Epithelial cell of esophagus (primary cell): ENCODE results near the gene SIX5.
"Not testable (repeated sequence)": the region's sequence is repeated elsewhere in the genome, so short reads cannot be mapped to it uniquely, and the experiment has no call there.

Experiments used
- DNase-seq: peaks from one replicate; pipeline ENCODE4 v3.0.0; 2010; ENCODE audit warnings: low read depth
- H3K4me3 ChIP-seq: 2 replicates; pipeline ENCODE4 v1.5.1; 2011; ENCODE audit warnings: mild to moderate bottlenecking, low read length, control low read depth
- CTCF ChIP-seq: IDR thresholded peaks from 2 replicates; pipeline ENCODE4 v1.5.1; 2011; ENCODE audit warnings: low read depth, mild to moderate bottlenecking, low read length, control low read depth, inconsistent platforms; ENCODE audit not compliant: insufficient read depth; ENCODE audit errors: missing control alignments

Gene SIX5

GRCh38 chr19:45804140-45804958, 35.3 kb upstream of the SIX5 start:
- no peak for DNase-seq
- H3K4me3 ChIP-seq = no peak overlapping the region
- TF ChIP-seq CTCF = no peak

GRCh38 chr19:45801603-45802175, 32.6 kb upstream of the SIX5 start:
- no peak for TF ChIP-seq CTCF
- H3K4me3 ChIP-seq = no peak overlapping the region
- no peak for DNase-seq

GRCh38 chr19:45800070-45800553, 31.1 kb upstream of the SIX5 start:
- H3K4me3 ChIP-seq = no peak overlapping the region
- no peak for DNase-seq

GRCh38 chr19:45799541-45799940, 30.5 kb upstream of the SIX5 start:
- not testable (repeated sequence) for H3K4me3 ChIP-seq
- peak; percentile 39 for DNase-seq

More at GRCh38 chr19:45800070-45800553, 31.1 kb upstream of the SIX5 start:
- no peak for TF ChIP-seq CTCF

GRCh38 chr19:45798995-45799517, 30.0 kb upstream of the SIX5 start:
- H3K4me3 ChIP-seq = no peak overlapping the region
- DNase-seq = peak; percentile 55
- TF ChIP-seq CTCF = peak; percentile 79

GRCh38 chr19:45794627-45795026, 25.6 kb upstream of the SIX5 start:
- TF ChIP-seq CTCF = no peak
- no peak overlapping the region for H3K4me3 ChIP-seq
- DNase-seq = no peak

GRCh38 chr19:45793876-45794275, 24.8 kb upstream of the SIX5 start:
- TF ChIP-seq CTCF = no peak
- no peak for DNase-seq
- H3K4me3 ChIP-seq = no peak overlapping the region
